Measurements from ENCODE around the gene TLR7. TPM values are rescaled to one million over a fixed set of nuclear protein-coding genes. Genes with fewer than 3 reads are reported as not detected.
A peak's percentile ranks its signal among the peaks of the same experiment; 100 is the strongest.

Gene TLR7
- under 1 TPM in 1 of 3 donors, not detected in 2; 0.66 TPM for polyA plus RNA-seq

DNA sequence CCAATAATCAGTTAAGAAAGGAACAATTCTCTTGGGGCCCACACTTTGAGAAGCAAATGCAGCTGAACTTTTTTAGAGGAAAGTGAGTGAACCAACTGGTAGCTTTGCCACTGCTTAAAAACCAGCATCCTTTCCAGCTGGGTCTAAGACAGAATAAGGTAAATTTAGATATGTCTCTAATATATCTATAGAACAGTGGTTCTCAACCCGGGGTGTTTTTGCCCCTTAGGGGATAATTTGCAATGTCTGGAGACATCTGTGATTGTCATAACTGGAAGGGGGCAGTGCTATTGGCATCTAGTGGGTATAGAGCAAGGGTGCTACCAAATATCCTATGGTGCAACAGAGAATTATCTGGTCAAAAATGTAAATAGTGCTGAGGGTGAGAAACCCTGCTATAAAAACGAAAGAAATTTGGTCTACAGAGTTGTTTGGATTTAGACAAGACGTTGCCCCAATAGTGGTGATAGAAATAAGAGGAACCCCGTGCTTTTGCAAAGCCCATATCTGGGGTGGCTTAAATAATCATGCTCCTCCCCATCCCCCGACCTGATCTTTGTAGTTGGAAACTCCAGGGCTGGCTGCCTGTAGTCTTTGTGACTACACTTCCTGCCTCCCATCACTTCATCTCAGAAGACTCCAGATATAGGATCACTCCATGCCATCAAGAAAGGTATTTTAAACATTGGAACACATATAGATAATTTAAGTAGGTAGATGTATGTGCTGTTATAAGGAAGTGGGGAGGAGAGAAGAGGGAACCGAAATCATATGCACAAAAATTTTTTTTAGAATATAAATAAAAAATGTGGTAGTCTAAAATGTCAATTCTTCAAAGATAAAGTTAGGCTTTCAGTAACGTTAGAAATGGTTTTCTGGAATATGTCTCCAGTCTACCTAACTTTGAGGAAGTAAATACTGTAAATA is at the start of gene TLR7:
Gene TLR7, plus strand, starts transcription at position 622 of the 927 bp plus-strand sequence. CDS start 507 bp downstream, outside the sequence.
- peaks cover 0 to 4% (median 0%) of the 10 kb centered on the region in 3 donors for H3K36me3 Mint-ChIP-seq
- H3K27me3 Mint-ChIP-seq (ENCODE audit: low read depth in 3 of 3) = peaks cover 0 to 7% (median 2%) of the 10 kb centered on the region in 3 donors
- H3K9me3 Mint-ChIP-seq = no peaks in the 10 kb centered on the region
- DNase-seq = no peak
- no peak within 1 kb of the TSS for H3K27ac Mint-ChIP-seq
- no peak within 1 kb of the TSS for H3K4me3 Mint-ChIP-seq
- H3K4me1 Mint-ChIP-seq = no peaks in the 10 kb centered on the region

DNA sequence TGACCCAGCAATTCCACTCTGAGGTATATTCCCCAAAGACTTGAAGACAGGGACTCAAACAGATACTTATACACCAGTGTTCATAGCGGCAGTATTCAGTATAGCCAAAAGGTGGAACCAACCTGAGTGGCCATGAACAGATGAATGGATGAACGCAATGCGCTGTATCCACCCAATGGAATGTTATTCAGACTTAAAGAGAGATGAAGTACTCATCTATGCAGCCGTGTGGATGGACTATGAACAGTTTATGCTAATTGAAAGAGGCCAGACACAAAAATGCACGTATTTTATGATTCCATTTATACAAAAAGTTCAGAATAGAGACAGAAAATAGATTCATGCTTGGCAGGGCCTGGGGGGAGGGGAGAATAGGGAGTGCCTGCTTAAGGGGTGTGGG is 49.3 kb upstream of the TLR7 start:
- H3K27ac Mint-ChIP-seq = no peak overlapping the region
- no peak overlapping the region for H3K4me3 Mint-ChIP-seq
- H3K9me3 Mint-ChIP-seq = no peaks in the 10 kb centered on the region
- H3K4me1 Mint-ChIP-seq = peaks cover 0 to 6% of the 10 kb centered on the region in 2 donors
- H3K27me3 Mint-ChIP-seq (ENCODE audit: low read depth in 3 of 3) = peaks cover 0 to 4% (median 2%) of the 10 kb centered on the region in 3 donors
- no peak for DNase-seq
- peaks cover 3 to 13% (median 7%) of the 10 kb centered on the region in 3 donors for H3K36me3 Mint-ChIP-seq

DNA sequence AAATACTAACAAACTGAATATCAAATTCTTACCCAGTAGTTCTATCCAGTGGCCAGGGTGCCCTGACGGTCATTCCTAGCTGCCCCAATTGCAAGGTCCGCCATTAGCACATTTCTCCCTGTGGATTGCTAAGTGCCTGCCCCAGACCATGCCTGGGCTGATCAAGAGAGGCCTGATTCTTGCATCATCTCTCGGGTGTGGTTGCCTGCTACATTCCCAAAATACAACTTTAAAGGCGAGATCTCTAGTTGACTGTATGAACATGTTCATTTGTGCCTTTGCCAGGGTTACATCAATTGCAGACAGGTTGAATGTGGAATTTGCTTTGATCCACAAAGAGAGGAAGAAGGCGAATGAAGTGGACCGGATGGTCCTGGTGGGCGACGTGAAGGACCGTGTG is 47.6 kb upstream of the TLR7 start:
- no peaks in the 10 kb centered on the region for H3K9me3 Mint-ChIP-seq
- H3K27me3 Mint-ChIP-seq (ENCODE audit: low read depth in 3 of 3) = peaks cover 0 to 5% (median 4%) of the 10 kb centered on the region in 3 donors
- no peak overlapping the region for H3K4me3 Mint-ChIP-seq
- H3K27ac Mint-ChIP-seq = no peak overlapping the region
- peaks cover 0 to 6% of the 10 kb centered on the region in 2 donors for H3K4me1 Mint-ChIP-seq
- H3K36me3 Mint-ChIP-seq = peaks cover 5 to 16% (median 13%) of the 10 kb centered on the region in 3 donors
- no peak for DNase-seq

DNA sequence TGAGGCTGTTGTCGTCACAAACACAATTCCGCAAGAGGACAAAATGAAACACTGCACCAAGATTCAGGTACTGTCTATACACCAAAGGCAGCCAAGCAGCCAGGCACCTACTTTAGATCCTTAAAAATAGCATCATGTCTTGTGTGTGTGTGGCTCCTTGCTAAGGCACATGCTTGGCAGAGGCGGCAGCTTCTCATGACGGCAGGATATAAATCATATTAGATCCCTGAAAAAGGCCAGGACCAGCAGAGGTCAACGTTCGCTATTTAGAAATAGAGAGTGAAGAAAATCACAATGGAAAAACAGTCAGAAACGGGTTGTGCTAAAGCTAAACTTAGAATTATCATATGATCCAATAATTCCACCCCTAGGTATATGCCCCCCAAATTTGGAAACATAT is 46.1 kb upstream of the TLR7 start:
- peaks cover 8 to 17% (median 16%) of the 10 kb centered on the region in 3 donors for H3K36me3 Mint-ChIP-seq
- H3K4me3 Mint-ChIP-seq = no peak overlapping the region
- H3K27ac Mint-ChIP-seq = no peak overlapping the region
- peaks cover 0 to 5% (median 4%) of the 10 kb centered on the region in 3 donors for H3K27me3 Mint-ChIP-seq (ENCODE audit: low read depth in 3 of 3)
- H3K4me1 Mint-ChIP-seq = no peaks in the 10 kb centered on the region
- no peak for DNase-seq
- no peaks in the 10 kb centered on the region for H3K9me3 Mint-ChIP-seq

DNA sequence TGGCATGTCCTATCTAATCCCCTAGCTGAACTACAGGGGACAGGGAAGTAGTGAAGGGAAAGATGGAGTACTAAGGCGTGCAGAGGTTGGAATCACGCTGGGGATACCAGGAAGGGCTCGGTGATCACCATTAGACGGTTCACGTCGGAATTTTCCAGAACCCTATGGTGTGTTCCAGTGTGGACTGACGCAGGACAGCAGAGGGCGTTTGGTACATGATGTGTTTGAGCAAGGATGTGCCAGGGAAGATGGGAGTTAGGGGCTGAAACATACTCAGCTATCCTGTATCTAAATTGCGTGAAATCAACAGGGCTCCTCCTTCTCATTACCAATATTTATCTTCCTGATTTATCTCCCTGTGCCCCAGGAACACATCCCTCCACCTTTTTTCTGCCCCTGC is 41.9 kb upstream of the TLR7 start:
- Mint-ChIP-seq H3K27ac (no peak overlapping the region), H3K9me3 (no peaks in the 10 kb centered on the region)

DNA sequence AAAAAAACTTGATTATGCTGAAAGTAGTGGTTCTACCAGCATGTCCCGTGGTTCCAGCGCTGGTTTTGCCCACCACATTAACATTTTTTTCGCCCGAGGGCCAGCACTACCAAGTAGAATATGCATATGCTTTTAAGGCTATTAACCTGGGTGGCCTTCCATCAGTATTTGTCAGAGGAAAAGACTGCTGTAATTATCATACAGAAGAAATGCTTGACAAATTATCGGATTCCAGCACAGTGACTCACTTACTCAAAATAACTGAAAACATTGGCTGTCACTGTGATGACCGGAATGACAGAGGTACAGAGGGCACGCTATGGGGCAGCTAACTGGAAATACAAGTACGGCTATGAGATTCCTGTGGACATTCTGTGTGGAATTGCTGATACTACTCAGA is 41.1 kb upstream of the TLR7 start:
- Mint-ChIP-seq H3K27ac (no peak overlapping the region), H3K27me3 (ENCODE audit: low read depth in 3 of 3) (peaks cover 0 to 5% (median 2%) of the 10 kb centered on the region in 3 donors), H3K4me1 (no peaks in the 10 kb centered on the region), H3K9me3 (no peaks in the 10 kb centered on the region), H3K36me3 (peaks cover 8 to 13% (median 12%) of the 10 kb centered on the region in 3 donors), H3K4me3 (no peak overlapping the region)
- DNase-seq = no peak

More for the DNA sequence above, 41.9 kb upstream of the TLR7 start:
- no peak overlapping the region for H3K4me3 Mint-ChIP-seq
- no peak for DNase-seq
- peaks cover 8 to 17% (median 16%) of the 10 kb centered on the region in 3 donors for H3K36me3 Mint-ChIP-seq
- no peaks in the 10 kb centered on the region for H3K4me1 Mint-ChIP-seq
- peaks cover 0 to 5% (median 2%) of the 10 kb centered on the region in 3 donors for H3K27me3 Mint-ChIP-seq (ENCODE audit: low read depth in 3 of 3)

DNA sequence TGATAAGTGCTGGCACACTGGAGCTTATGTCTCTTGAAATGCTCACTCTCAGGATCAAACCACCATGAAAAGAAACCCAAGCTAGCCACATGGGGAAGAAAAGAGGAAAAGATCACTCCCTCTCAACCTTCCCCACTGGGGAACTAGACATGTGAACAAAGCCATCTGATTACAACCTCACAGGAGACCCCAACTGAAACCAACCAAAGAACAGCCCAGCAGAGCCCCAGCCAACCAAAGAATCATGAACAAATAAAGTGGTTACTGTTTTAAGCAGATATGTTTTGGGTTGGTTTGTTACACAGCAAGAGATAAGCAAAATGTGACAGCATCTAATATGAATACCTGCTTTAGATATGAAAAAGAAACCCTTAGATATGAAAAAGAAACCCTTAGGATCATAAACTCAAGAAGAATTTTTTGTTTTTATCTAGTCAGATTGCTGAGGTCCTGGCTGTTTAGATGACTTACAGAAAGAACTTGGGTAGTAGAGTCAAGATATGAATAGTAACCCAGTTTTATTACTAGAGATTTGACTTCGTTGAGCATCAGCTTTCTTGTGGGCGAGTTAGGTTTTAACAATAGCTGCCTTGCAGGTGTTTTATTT is 23.7 kb upstream of the TLR7 start:
- DNase-seq = no peak
- Mint-ChIP-seq H3K27me3 (ENCODE audit: low read depth in 3 of 3) (peaks cover 2 to 10% (median 6%) of the 10 kb centered on the region in 3 donors), H3K9me3 (no peaks in the 10 kb centered on the region), H3K4me1 (no peaks in the 10 kb centered on the region), H3K36me3 (no peaks in the 10 kb centered on the region), H3K4me3 (no peak overlapping the region), H3K27ac (no peak overlapping the region)

DNA sequence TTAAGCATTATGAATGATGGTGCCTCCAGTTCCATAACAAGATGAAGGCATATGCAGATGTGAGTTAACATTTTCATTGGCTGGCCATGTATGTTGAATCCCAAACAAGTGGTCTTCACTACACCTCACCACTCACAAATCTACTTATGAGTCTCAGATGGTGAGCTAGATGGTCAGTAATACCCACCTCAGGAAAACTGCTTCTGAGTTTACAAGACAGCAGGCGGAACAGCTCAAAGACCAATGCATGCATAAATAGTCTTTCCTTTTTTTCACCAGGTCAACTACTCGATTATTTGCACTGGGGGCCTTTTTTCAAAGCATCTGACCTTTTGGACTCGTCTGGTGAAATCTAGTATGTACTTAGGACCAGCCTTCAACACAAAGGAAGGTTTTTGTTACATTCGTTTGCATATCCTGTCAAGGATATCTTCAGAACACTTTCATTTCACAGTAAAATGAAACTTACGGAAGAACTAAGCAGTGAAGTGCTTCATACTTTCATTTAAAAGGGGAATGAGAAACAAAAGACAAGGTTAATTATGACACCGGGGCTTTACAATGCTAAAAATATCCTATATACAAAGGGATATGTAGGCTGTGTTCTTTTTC is 23.1 kb upstream of the TLR7 start:
- Mint-ChIP-seq H3K36me3 (no peaks in the 10 kb centered on the region), H3K4me3 (peak overlapping the region in 3 of 5 donors; percentile 5 to 45 (median 40)), H3K27ac (no peak overlapping the region), H3K27me3 (ENCODE audit: low read depth in 3 of 3) (peaks cover 0 to 10% (median 6%) of the 10 kb centered on the region in 3 donors), H3K9me3 (no peaks in the 10 kb centered on the region), H3K4me1 (no peaks in the 10 kb centered on the region)
- no peak for DNase-seq

DNA sequence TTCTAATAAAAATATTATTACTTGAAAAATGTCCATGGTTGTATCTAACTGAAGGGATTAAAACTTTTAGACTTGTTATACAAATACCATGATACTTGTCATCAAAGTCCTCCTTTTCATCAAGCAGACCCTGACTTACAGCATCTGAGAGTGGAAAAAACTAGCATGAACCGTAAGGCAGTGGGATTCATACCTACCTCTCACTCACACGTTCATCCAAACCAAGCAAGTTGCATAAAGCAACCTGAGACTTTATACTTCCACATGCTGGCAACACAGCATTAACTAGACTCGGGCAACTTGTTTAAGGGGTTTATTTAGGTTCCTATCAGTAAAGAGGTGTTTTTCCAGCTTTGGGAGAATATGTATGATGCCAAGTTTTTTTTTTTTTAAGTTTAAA is 22.6 kb upstream of the TLR7 start:
- DNase-seq = no peak
- Mint-ChIP-seq H3K4me3 (peak overlapping the region in 1 of 5 donors; percentile 5), H3K9me3 (no peaks in the 10 kb centered on the region), H3K27ac (no peak overlapping the region), H3K4me1 (no peaks in the 10 kb centered on the region), H3K36me3 (no peaks in the 10 kb centered on the region), H3K27me3 (ENCODE audit: low read depth in 3 of 3) (peaks cover 0 to 10% (median 3%) of the 10 kb centered on the region in 3 donors)

DNA sequence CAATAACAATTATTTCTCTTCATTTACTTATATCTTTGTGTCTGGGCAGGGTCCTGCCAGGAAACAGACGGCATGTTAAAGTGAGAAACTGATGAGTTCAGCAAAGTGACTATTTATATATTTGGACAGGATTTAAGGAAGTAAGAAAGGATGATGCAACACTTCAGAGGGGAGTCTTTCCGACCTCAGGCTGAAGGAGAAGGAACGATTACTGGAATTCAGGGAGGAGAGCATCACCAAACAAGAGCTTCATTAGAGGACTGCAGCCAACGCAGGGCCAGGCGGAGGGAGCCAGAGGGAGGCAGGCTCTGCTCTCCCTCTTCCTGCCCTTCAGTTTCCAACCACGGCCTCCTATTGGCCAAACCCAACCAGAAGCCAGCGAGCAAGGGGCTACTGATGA is 1.5 kb upstream of the TLR7 start:
- Mint-ChIP-seq H3K4me3 (no peak overlapping the region), H3K27me3 (ENCODE audit: low read depth in 3 of 3) (peaks cover 0 to 10% (median 2%) of the 10 kb centered on the region in 3 donors), H3K27ac (no peak overlapping the region), H3K9me3 (no peaks in the 10 kb centered on the region), H3K36me3 (peaks cover 0 to 4% (median 0%) of the 10 kb centered on the region in 3 donors), H3K4me1 (no peaks in the 10 kb centered on the region)
- DNase-seq = no peak

DNA sequence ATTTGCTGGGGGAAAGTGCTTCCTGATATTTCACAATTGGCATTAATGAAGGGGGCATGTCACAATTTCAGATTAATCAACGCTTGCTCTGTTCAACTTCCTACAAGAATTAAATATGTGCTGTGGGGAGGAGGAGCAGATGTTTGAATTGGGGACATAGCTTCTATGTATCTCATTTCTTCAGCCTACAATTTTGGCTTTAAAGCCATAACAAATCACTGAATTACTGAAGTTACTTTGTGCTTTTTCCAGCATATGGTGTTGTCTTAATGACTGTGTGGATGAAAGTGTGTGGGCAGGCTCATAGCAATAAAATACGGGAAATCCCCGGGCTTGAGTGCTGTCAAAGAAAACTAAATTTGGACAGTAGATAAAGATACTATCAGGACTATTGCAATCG is 813 bp downstream of the TLR7 start:
- peaks cover 0 to 4% (median 0%) of the 10 kb centered on the region in 3 donors for H3K36me3 Mint-ChIP-seq
- peaks cover 0 to 1% (median 0%) of the 10 kb centered on the region in 6 donors for H3K9me3 Mint-ChIP-seq
- H3K4me1 Mint-ChIP-seq = no peaks in the 10 kb centered on the region
- H3K4me3 Mint-ChIP-seq = no peak overlapping the region
- peaks cover 0 to 12% (median 2%) of the 10 kb centered on the region in 3 donors for H3K27me3 Mint-ChIP-seq (ENCODE audit: low read depth in 3 of 3)
- no peak overlapping the region for H3K27ac Mint-ChIP-seq
- no peak for DNase-seq

DNA sequence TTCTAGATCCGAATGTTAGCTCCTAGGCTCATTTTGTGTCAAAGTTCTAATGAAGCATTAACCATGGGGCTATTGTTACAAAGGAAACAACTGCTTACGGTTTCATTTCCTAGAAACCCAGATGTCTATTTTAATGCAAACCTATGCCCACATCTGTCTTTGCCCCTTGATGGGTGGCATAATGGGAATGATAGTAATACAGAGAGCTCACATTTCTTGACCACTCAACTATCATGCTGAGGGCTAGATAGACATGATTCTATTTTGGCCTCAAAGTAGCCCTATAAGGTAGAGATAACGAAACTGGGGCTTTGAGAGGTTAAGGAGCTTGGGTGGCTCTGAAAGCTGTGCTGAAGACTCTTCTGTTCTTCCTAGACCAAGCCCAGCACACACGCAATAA is 1.9 kb downstream of the TLR7 start:
- Mint-ChIP-seq H3K36me3 (peaks cover 0 to 4% (median 0%) of the 10 kb centered on the region in 3 donors), H3K4me1 (no peaks in the 10 kb centered on the region), H3K9me3 (peaks cover 0 to 1% (median 0%) of the 10 kb centered on the region in 6 donors), H3K27me3 (ENCODE audit: low read depth in 3 of 3) (peaks cover 0 to 12% (median 0%) of the 10 kb centered on the region in 3 donors), H3K4me3 (no peak overlapping the region), H3K27ac (no peak overlapping the region)
- no peak for DNase-seq

DNA sequence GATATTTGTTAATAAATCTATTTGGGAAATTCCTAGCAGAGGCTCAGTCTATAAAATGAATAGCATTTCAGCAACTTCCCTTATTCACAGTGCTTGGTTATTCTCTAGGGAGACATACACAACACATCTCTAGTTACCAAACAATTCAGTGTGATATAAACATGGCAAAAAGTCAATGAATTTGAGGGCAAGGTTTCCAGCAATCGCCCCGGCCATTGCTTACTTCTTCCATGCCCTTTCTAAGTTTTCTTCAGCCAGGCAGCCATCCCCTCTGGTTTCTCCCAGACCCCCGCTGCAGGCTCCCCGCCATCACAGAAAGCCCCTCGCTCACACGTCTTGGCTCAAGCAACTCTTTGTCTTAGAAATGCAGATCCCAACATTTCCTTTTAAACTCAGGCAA is 4.4 kb downstream of the TLR7 start:
- no peak overlapping the region for H3K4me3 Mint-ChIP-seq

More for the DNA sequence above, 4.4 kb downstream of the TLR7 start:
- no peak for DNase-seq
- Mint-ChIP-seq H3K9me3 (peaks cover 0 to 1% (median 0%) of the 10 kb centered on the region in 6 donors), H3K4me1 (no peaks in the 10 kb centered on the region), H3K27me3 (ENCODE audit: low read depth in 3 of 3) (peaks cover 0 to 15% (median 2%) of the 10 kb centered on the region in 3 donors), H3K27ac (no peak overlapping the region), H3K36me3 (peaks cover 0 to 4% (median 0%) of the 10 kb centered on the region in 3 donors)
